Lower leg skin (tissue), 3 donors: ENCODE measurements around the gene TOP3B.

Experiments
- CTCF ChIP-seq, 3 donors: fragments of 450-650 bp; IDR thresholded peaks; one replicate each; pipeline ENCODE4 v1.5.1; 2016; ENCODE audit warnings: antibody characterized with exemption in 3 of 3, mild to moderate bottlenecking in 3 of 3, moderate library complexity in 2 of 3
- POLR2A ChIP-seq, 2 donors: fragments of 450-650 bp; IDR thresholded peaks; one replicate each; pipeline ENCODE4 v1.6.1; 2016 to 2017; ENCODE audit warnings: antibody characterized with exemption in 2 of 2, mild to moderate bottlenecking in 1 of 2, moderate library complexity in 1 of 2

DNA sequence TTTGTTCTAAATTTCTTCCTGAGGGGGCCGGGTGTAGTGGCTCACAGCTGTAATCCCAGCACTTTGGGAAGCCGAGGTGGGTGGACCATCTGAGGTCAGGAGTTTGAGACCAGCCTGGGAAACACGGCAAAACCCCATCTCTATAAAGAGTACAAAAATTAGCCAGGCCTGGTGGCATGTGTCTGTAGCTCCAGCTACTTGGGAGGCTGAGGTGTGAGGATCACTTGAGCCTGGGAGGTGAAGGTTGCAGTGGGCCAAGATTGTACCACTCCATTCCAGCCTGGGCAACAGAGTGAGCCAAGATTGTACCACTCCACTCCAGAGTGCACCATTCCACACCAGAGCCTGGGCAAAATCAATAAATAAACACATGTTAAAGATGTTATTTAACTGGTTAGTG lies 20.6 kb upstream of the TOP3B start:
- TF ChIP-seq CTCF (IDR thresholded peaks at IDR 0.05) (no peak), POLR2A (IDR thresholded peaks at IDR 0.05) (no peak)
